Panc1 (cell line): ENCODE measurements around the gene MAML1. TPM values are rescaled to one million over a fixed set of nuclear protein-coding genes. Genes with fewer than 3 reads are reported as not detected.

Experiments used
- ATAC-seq: fragments of 200-7000 bp; cut with Tn5 transposase; 2 replicates; pipeline ENCODE4 v1.9.1; 2020; ENCODE audit warnings: mild to moderate bottlenecking, moderate library complexity
- BruUV-seq: library from RNA; stranded (reverse); fragments of 400-500 nt; replicated peaks from 2 replicates; lab custom pipeline; 2021; lab: Mats Ljungman, UMichigan
- CTCF ChIA-PET: fragments of 300-600 bp; sonication (Branson Sonifier 250); formaldehyde crosslinking; loops from one replicate; lab custom pipeline; 2022; ENCODE audit warnings: antibody characterized with exemption; lab: Charles Lee
- POLR2A ChIA-PET: fragments of 300-600 bp; sonication (Branson Sonifier 250); formaldehyde crosslinking; loops from one replicate; lab custom pipeline; 2022; ENCODE audit warnings: antibody characterized with exemption; lab: Charles Lee
- DNase-seq: peaks from one replicate; pipeline ENCODE4 v3.0.0-alpha.2; 2010; ENCODE audit warnings: low read depth, low spot score
- H3K27ac ChIP-seq: 2 replicates; pipeline ENCODE4 v1.5.1; 2011; ENCODE audit warnings: mild to moderate bottlenecking, low read length, inconsistent platforms
- H3K27me3 ChIP-seq: fragments of 200-500 bp; sonication (Bioruptor generic); 2 replicates; pipeline ENCODE4 v1.6.0; 2014; ENCODE audit warnings: low read length, inconsistent platforms; ENCODE audit not compliant: control insufficient read depth, insufficient read depth
- H3K36me3 ChIP-seq: fragments of 200-500 bp; sonication (Bioruptor generic); 2 replicates; pipeline ENCODE4 v1.5.1; 2014; ENCODE audit warnings: inconsistent platforms, mild to moderate bottlenecking, low read length, moderate library complexity; ENCODE audit not compliant: control insufficient read depth, insufficient read depth
- H3K4me1 ChIP-seq: 2 replicates; pipeline ENCODE4 v1.5.1; 2011; ENCODE audit warnings: inconsistent platforms, mild to moderate bottlenecking, low read length, moderate library complexity; ENCODE audit not compliant: control insufficient read depth, insufficient read depth
- H3K4me3 ChIP-seq, 2 experiments: 2 replicates each; pipeline ENCODE4 v1.5.1; 2011 to 2012; ENCODE audit warnings: low read depth in 2 of 2, low read length in 2 of 2, mild to moderate bottlenecking in 2 of 2, inconsistent platforms in 1 of 2, moderate library complexity in 1 of 2
- H3K9me3 ChIP-seq: fragments of 200-500 bp; sonication (Bioruptor generic); 2 replicates; pipeline ENCODE4 v1.5.1; 2014; ENCODE audit warnings: low read depth, mild to moderate bottlenecking, inconsistent platforms, low read length, moderate library complexity; ENCODE audit not compliant: control insufficient read depth, insufficient read depth
- POLR2AphosphoS5 ChIP-seq: IDR thresholded peaks from 2 replicates; pipeline ENCODE4 v1.6.1; 2012; ENCODE audit warnings: mild to moderate bottlenecking, low read depth, low read length, moderate library complexity
- SIN3A ChIP-seq: IDR thresholded peaks from 2 replicates; pipeline ENCODE4 v1.6.1; 2012; ENCODE audit warnings: low read depth, mild to moderate bottlenecking, low read length, moderate library complexity, borderline replicate concordance; ENCODE audit not compliant: insufficient read depth
- TCF7L2 ChIP-seq: IDR thresholded peaks from 2 replicates; pipeline ENCODE4 v1.6.1; 2011; ENCODE audit warnings: mild to moderate bottlenecking, low read depth, low read length, inconsistent platforms
- in situ Hi-C: cut with HindIII; loops from 2 replicates; pipeline ENCODE4 v1.10.0; 2016; ENCODE audit warnings: low sequenced_read_pairs, low pct_unique_long_range_greater_than_20kb
- intact Hi-C: fragments of 100-400 bp; cut with micrococcal nuclease; formaldehyde crosslinking; loops from one replicate; pipeline ENCODE4 v1.10.0; 2022; ENCODE audit not compliant: unreplicated experiment
- total RNA-seq: library from RNA; stranded (reverse); gene quantifications from one replicate; pipeline ENCODE4 v1.2.1, GENCODE V29; 2021; ENCODE audit not compliant: unreplicated experiment
- TF ChIP-seq, protein P1 (sequence below): fragments of 450-650 bp; IDR thresholded peaks from 2 replicates; pipeline ENCODE4 v1.5.1; 2017; ENCODE audit warnings: mild to moderate bottlenecking
- TF ChIP-seq, protein P2 (sequence below), 2 experiments: IDR thresholded peaks; 2 replicates each; pipeline ENCODE4 v1.6.1; 2011 to 2012; ENCODE audit warnings: low read depth in 2 of 2, control low read depth in 1 of 2, low read length in 1 of 2, mild to moderate bottlenecking in 1 of 2, moderate library complexity in 1 of 2; ENCODE audit not compliant: insufficient read depth in 1 of 2

The MAML1 gene
- total RNA-seq, 1 experiment from 2014 or later = 31.3 TPM

- in situ Hi-C loops (no loop called here), intact Hi-C loops (no loop called here)
- ATAC-seq (no peak), DNase-seq (no peak)
- no peaks in the 10 kb centered on the region for H3K9me3 ChIP-seq
- POLR2A ChIA-PET = interaction anchor here (0.6 kb wide), 1 partner anchor 18 kb away, joined by 8 read pairs; no protein-coding TSS in a partner anchor
- peaks cover 16% of the 10 kb centered on the region for H3K4me1 ChIP-seq
- CTCF ChIA-PET = interaction anchor here (0.6 to 0.9 kb wide), 2 partner anchors 16 to 19 kb away, joined by 6 to 10 read pairs; no protein-coding TSS in a partner anchor
- no peak overlapping the region for H3K4me3 ChIP-seq
- TF ChIP-seq, protein P1, sequence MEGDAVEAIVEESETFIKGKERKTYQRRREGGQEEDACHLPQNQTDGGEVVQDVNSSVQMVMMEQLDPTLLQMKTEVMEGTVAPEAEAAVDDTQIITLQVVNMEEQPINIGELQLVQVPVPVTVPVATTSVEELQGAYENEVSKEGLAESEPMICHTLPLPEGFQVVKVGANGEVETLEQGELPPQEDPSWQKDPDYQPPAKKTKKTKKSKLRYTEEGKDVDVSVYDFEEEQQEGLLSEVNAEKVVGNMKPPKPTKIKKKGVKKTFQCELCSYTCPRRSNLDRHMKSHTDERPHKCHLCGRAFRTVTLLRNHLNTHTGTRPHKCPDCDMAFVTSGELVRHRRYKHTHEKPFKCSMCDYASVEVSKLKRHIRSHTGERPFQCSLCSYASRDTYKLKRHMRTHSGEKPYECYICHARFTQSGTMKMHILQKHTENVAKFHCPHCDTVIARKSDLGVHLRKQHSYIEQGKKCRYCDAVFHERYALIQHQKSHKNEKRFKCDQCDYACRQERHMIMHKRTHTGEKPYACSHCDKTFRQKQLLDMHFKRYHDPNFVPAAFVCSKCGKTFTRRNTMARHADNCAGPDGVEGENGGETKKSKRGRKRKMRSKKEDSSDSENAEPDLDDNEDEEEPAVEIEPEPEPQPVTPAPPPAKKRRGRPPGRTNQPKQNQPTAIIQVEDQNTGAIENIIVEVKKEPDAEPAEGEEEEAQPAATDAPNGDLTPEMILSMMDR = no peak
- TF ChIP-seq SIN3A (no peak), TCF7L2 (no peak), POLR2AphosphoS5 (no peak)
- TF ChIP-seq, protein P2, sequence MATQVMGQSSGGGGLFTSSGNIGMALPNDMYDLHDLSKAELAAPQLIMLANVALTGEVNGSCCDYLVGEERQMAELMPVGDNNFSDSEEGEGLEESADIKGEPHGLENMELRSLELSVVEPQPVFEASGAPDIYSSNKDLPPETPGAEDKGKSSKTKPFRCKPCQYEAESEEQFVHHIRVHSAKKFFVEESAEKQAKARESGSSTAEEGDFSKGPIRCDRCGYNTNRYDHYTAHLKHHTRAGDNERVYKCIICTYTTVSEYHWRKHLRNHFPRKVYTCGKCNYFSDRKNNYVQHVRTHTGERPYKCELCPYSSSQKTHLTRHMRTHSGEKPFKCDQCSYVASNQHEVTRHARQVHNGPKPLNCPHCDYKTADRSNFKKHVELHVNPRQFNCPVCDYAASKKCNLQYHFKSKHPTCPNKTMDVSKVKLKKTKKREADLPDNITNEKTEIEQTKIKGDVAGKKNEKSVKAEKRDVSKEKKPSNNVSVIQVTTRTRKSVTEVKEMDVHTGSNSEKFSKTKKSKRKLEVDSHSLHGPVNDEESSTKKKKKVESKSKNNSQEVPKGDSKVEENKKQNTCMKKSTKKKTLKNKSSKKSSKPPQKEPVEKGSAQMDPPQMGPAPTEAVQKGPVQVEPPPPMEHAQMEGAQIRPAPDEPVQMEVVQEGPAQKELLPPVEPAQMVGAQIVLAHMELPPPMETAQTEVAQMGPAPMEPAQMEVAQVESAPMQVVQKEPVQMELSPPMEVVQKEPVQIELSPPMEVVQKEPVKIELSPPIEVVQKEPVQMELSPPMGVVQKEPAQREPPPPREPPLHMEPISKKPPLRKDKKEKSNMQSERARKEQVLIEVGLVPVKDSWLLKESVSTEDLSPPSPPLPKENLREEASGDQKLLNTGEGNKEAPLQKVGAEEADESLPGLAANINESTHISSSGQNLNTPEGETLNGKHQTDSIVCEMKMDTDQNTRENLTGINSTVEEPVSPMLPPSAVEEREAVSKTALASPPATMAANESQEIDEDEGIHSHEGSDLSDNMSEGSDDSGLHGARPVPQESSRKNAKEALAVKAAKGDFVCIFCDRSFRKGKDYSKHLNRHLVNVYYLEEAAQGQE (IDR thresholded peaks at IDR 0.05; ENCODE audit: insufficient read depth in 1 of 2, low read depth in 2 of 2, low read length in 1 of 2) = no peak
- H3K36me3 ChIP-seq = peaks cover 8% of the 10 kb centered on the region
- H3K27ac ChIP-seq = no peak overlapping the region
- BruUV-seq = no TSS peak
- no peaks in the 10 kb centered on the region for H3K27me3 ChIP-seq
These were observed 35.9 kb downstream of the MAML1 start for GRCh38 chr5:179768326-179769085.

GRCh38 chr5:179769271-179769670 is 36.6 kb downstream of the MAML1 start:
- no TSS peak for BruUV-seq
- TF ChIP-seq SIN3A (no peak), TCF7L2 (no peak), POLR2AphosphoS5 (no peak)
- TF ChIP-seq, protein P1 = no peak
- ChIA-PET POLR2A (interaction anchor here (0.7 kb wide), 1 partner anchor 37 kb away, joined by 6 read pairs; the partner anchor contains the start of gene MAML1), CTCF (interaction anchor here (0.6 to 0.9 kb wide), 2 partner anchors 20 to 23 kb away, joined by 10 read pairs; no protein-coding TSS in a partner anchor)
- intact Hi-C loops (no loop called here), in situ Hi-C loops (no loop called here)
- H3K4me1 ChIP-seq = peaks cover 10% of the 10 kb centered on the region
- no peak for ATAC-seq
- no peaks in the 10 kb centered on the region for H3K9me3 ChIP-seq
- peaks cover 8% of the 10 kb centered on the region for H3K36me3 ChIP-seq
- H3K27ac ChIP-seq = no peak overlapping the region
- no peaks in the 10 kb centered on the region for H3K27me3 ChIP-seq
- H3K4me3 ChIP-seq = no peak overlapping the region
- DNase-seq = no peak
